ENCODE measurements around the gene CLEC4D. TPM values are rescaled to one million over a fixed set of nuclear protein-coding genes. Genes with fewer than 3 reads are reported as not detected.
A peak's percentile ranks its signal among the peaks of the same experiment; 100 is the strongest.

Gene CLEC4D
- total and polyA plus RNA-seq, 2 of the 8 experiments (the other 6 are each of a cell fraction or from before 2014, with no cell fraction given): 0.14 TPM; not detected in 1

GRCh38 chr12:8508910-8509841 is 4.1 kb upstream of the CLEC4D start:
- Histone ChIP-seq H3K36me3 (ENCODE audit: control insufficient read depth in 2 of 4, insufficient read depth in 4 of 4, low read length in 3 of 4) (no peaks in the 10 kb centered on the region), H2AFZ (ENCODE audit: low read length) (peak overlapping the region; percentile 82; the same call in 1 of the 2 replicates), H3K56ac (replicated peaks; ENCODE audit: insufficient read length, low read depth, low read length) (no peak overlapping the region), H3K27ac (ENCODE audit: low read depth, low read length) (no peak overlapping the region), H2BK5ac (ENCODE audit: low read depth, low read length) (peak overlapping the region; percentile 49; the same call in 1 of the 2 replicates), H4K91ac (replicated peaks; ENCODE audit: insufficient read length, low read length) (peak overlapping the region; percentile 20), H2BK12ac (ENCODE audit: low read depth, low read length) (peak overlapping the region; percentile 77; the same call in 1 of the 2 replicates), H3K23ac (ENCODE audit: insufficient read length) (no peak overlapping the region), H2BK15ac (ENCODE audit: low read length) (peak overlapping the region; percentile 81; the same call in 1 of the 2 replicates), H3K4me2 (ENCODE audit: insufficient read depth in 1 of 2, low read depth in 2 of 2, low read length in 2 of 2) (peak overlapping the region in 1 of 2 experiments; percentile 39; a peak in 2 of 4 replicates), H3K9ac (replicated peaks in 1 of 4; ENCODE audit: extremely low read depth in 1 of 4, low read depth in 3 of 4, low read length in 3 of 4) (0 out of 7 replicates have a peak overlapping the region, but pooled peaks of 1 of the 4 experiments have one; percentile 10), H3K79me1 (ENCODE audit: low read depth, low read length) (no peaks in the 10 kb centered on the region), H4K8ac (ENCODE audit: extremely low read depth, insufficient read depth, low read length) (no peak overlapping the region; the same call in 1 of the 2 replicates), H3K27me3 (replicated peaks in 1 of 4; ENCODE audit: control insufficient read depth in 3 of 4, extremely low read depth in 1 of 4, insufficient read depth in 3 of 4, low read length in 3 of 4) (no peaks in the 10 kb centered on the region), H2BK120ac (replicated peaks; ENCODE audit: low read depth, low read length) (no peak overlapping the region), H3K18ac (ENCODE audit: extremely low read depth, low read length) (peak overlapping the region; percentile 48; the same call in 1 of the 2 replicates), H3K4me1 (replicated peaks in 1 of 4; ENCODE audit: control insufficient read depth in 3 of 4, insufficient read depth in 4 of 4, low read length in 3 of 4) (peaks cover 0 to 17% (median 11%) of the 10 kb centered on the region in 4 experiments; a peak in 6 of 7 replicates), H2BK20ac (ENCODE audit: low read length) (peak overlapping the region; percentile 66; the same call in 1 of the 2 replicates), H3K4ac (replicated peaks; ENCODE audit: insufficient read length, low read depth, low read length) (no peak overlapping the region), H3K4me3 (ENCODE audit: extremely low read depth in 1 of 4, insufficient read depth in 2 of 4, low read depth in 3 of 4, low read length in 4 of 4) (no peak overlapping the region), H3K14ac (ENCODE audit: insufficient read length) (no peak overlapping the region), H3K9me3 (ENCODE audit: insufficient read depth in 2 of 2, low read depth in 1 of 2, low read length in 1 of 2) (no peaks in the 10 kb centered on the region), H4K20me1 (replicated peaks in 1 of 2; ENCODE audit: control insufficient read depth in 1 of 2, insufficient read depth in 2 of 2, low read length in 2 of 2) (no peaks in the 10 kb centered on the region), H3K23me2 (ENCODE audit: low read depth, low read length) (no peaks in the 10 kb centered on the region), H2AK5ac (ENCODE audit: low read depth, low read length) (no peak overlapping the region), H4K5ac (ENCODE audit: insufficient read length, low read depth, low read length) (no peak overlapping the region), H3K79me2 (ENCODE audit: control insufficient read depth in 1 of 2, insufficient read depth in 2 of 2, low read length in 2 of 2) (no peaks in the 10 kb centered on the region)
- POLR2A ChIA-PET (ENCODE audit: partially characterized antibody): no interaction called here
- FAIRE-seq (no peak), DNase-seq (ENCODE audit: low read depth in 1 of 2, low spot score in 2 of 2) (no peak)
- CTCF ChIA-PET (ENCODE audit: partially characterized antibody): interaction anchor here (0.8 to 1.7 kb wide), 4 partner anchors 17 to 172 kb away, joined by 3 to 7 read pairs (median 3); no protein-coding TSS in a partner anchor
- TF ChIP-seq HDAC6 (IDR thresholded peaks at IDR 0.05; ENCODE audit: low read depth, low read length) (no peak), SUZ12 (IDR thresholded peaks at IDR 0.05; ENCODE audit: low read length) (no peak)
- WGBS, 2 experiments (ENCODE audit: extremely low coverage in 1 of 2, insufficient coverage in 1 of 2, insufficient read length in 1 of 2, insufficient replicate concordance in 2 of 2, low coverage in 1 of 2, low lambda C conversion rate in 2 of 2, missing lambda C conversion rate in 1 of 2): 78% methylated on average over 12 of the region's 12 CpGs; no CpG with 5 or more reads in 1 of the 2 experiments

Data from H1 (cell line).